Activated CD4-positive, alpha-beta T cell treated with anti-CD3 and anti-CD28 coated beads for 48 hours (primary cell): Measurements from ENCODE around the gene MCM8.

Experiments used
- DNase-seq: peaks from one replicate; pipeline ENCODE4 v3.0.0-alpha.2; 2020

The MCM8 gene

DNA sequence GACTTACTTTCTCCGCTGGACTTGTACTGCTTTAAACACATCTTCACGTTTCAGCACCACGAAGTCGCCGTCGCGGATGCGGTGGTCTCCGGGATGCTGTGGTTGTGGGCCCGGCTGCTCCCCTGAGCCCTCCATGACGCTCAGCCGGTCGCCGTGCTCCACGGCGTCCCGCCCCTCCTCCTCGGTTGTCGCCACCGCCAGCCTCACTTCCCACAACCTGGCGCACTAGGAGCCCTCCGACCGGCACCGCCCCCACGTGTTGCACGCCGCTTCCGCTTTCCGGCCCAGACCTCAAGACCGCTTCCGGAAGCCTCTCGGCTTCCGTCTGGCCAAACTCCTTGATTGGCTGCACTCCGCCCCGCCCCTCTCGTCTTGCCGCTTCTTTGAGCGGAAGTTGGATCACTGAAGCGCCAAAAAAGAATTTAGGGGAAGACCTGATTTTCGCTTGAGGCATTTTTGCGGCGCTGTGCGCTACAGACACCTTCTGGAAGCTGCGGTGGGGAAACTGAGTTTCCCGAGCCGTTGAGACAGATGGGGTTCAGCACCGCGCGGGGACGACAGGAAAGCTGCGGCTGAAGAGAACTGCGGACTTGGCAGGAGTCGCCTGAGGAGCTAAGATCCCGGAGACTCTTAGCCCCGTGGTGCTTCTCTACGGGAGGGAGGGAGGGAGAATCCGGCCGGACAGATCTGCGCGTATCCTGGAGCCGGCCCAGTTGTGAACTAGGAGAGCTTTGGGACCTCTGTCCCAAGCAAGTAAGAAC lies at the start of gene MCM8, which contains the start of gene TRMT6:
MCM8 (plus strand) TSS at position 382 of the 761 bp plus-strand sequence. CDS start 1,364 bp downstream, outside the sequence.
TRMT6 (minus strand) TSS at position 263 of the 761 bp plus-strand sequence; CDS start at position 135, 128 bp downstream.
- peak; percentile 98 for DNase-seq

DNA sequence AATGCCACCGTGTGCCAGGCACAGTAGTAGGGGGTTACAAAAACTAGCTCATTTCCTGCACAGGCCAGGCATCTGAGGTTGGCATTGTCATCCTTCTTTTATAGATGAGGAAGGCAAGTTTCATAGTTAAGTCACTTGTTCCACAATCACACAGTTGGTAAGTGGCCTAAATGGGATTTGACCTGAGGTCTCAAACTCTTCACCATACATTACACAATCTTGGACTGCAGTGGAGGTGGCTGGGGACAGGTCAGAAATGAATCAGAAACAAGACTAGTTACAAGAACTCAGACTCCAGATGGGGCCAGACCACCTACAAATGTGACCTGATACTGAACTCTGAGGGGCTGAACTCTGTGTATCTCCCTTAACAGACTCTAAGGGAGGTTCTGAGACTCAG lies 49.5 kb upstream of the MCM8 start:
- DNase-seq = no peak

DNA sequence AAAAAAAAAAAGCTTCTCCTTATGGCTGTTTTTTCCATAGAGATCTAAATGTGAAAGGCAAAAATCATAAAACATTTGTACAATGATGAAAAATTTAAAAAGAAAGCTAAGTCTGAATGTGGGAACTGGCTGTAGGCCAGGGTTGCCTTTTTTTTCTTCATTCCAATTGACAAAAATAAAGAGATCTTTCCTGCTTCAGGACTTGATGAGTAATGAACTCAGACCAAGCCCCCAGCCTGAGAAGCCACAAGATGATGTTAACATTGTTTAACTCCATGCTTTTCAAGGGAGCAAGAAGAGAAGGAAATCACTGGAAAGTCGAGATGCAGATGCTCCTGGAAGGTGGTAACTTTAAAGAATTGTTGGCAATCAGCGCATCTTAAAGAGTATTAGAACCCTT lies 41.5 kb upstream of the MCM8 start:
- no peak for DNase-seq

DNA sequence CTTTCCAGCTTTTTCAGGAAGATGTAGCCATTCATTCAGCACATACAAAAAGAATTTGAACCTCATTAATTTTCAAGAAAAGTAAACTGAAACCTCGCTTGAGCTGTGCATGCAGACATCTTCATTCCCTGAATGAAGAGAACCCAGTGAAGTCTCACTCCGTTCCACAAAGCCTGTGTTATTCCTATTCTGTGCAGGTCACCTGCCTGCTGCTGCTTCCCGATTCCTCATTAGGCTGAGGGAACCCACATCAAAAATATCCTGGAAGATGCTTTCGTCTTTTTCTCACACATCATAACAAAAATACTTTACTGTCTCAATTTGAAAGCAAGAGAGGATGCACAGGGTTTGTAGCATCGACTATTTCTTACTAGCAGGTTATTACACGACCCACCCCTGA lies 40.3 kb upstream of the MCM8 start:
- DNase-seq = no peak

DNA sequence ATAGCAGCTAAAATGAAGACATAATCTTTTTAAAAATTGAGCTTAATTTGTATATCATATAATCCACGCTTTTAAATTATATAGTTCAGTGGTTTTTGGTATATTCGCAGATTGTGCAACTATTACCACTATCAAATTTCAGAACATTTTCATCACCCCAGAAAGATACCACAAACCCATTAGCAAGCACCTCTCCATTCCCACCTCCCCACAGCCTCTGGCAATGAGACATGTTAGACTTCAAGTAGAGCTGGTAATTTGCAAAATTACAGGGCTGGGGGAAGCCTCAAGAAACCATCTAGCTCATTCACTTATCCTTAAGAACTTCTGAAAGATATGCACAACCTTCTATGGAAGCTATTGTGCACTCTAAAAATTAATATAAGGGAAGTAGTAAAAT lies 37.3 kb upstream of the MCM8 start:
- no peak for DNase-seq

DNA sequence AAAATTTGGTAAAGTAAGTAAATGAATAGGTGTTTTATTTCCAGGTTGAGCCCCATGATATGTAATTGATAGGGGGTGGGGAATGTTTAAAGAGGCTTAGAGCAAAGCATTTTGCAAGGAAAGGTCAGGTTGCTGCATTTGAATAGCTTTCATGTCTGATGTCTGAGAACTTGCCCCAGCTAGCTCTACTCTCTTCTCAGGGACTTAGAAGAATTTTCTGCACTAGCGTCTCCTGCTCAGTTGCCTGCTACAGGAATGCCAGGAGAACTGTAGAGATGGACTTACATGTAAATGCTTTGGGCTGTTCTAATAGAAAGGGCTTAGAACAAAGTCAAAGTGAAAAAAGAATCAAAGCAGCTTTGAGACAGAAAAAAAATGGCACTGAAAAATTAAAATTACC lies 35.6 kb upstream of the MCM8 start:
- no peak for DNase-seq

DNA sequence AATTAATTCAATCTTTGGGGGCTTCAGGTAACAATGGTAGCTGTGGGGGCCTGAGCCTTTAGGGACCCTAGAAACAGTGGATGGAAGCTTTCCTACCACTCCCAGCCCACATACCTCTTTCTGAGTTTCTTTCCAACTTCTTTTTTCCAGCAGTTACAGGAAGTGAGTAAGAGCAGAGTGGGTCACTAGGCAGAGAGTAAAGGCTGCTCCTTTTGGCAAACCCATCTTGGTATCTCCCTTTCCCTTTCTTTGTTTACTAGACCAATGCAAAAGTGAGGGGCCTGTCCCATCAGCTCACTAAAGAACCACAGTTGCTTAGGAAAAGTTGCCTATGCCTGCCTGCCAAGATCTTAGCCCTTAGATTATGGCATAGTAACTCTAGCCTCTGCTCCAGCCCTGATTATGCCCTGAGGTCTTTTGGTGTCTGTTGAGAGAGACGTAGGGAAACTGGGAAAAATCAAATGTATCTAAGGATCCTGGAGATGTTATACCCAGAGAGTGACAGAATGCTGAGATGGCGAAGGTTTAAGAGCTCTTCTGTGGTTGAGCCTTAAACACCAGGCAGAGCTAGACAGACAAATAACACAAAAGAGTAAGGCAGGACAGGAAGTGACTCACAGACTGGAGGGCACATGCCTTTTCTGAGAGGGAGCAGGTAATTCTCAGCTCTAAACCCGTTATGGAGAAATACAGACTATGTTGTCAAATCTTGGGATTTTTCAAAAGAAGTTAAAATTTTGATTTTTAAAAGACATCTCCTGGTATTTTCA lies 31.4 kb upstream of the MCM8 start:
- peak; percentile 17 for DNase-seq

DNA sequence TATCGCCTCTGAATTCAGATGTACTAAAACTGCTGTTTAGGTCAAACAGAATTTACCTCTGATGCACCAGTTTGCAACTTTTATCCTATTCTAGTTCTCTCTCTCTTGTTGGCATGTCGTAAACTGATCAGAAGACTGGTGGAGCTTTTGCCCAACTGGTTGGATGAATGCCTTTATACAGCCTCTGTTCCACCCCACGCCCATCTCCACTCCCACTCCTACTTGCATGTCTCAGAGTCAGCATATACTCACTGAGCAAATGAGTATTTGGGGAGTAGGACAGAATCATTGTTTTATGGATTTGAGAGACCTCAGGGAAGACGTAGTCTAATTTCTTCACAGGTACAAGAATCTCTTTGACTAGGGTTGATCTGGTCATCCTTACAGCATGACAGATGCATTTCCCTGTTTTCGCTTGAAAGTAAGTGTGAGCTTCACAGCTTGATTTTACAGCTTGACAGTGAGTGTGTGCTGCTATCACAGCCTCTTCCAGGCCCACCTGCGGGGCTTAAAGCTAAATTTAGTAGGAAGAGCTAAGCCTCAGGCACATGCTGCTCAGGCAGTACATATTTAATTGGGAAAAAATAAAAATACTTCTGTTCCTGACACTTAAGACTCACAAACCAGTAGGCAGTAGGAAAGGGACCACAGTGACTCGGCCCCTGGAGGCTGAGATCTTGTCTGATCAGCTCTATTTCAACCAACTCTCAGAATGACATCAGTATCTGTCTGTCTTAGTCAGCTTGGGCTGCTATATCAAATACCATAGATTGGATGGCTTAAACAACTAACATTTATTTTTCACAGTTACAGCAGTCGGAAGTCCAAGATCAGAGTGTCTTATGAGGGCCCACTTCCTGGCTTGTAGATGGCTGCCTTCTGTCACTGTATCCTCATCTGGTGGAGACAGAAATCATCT lies 30.6 kb upstream of the MCM8 start:
- DNase-seq = peak; percentile 57

DNA sequence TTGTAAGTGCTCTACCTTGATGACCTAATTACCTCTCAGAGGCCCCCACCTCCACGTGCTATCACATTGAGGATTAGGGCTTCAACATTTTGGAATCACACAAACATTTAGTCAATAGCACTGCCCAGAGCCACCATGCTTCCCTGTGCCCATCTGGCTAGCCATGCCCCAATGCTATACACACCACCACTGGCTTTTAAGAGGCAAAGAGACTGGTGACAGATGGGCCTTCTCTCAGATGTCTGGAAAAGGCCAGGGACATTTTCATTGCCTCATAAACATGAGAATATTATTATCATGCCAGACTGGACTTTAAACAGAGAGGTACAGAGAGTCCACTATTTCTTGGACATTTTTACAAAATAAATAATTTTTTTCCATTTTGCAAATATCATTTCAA lies 29.9 kb upstream of the MCM8 start:
- DNase-seq = no peak

DNA sequence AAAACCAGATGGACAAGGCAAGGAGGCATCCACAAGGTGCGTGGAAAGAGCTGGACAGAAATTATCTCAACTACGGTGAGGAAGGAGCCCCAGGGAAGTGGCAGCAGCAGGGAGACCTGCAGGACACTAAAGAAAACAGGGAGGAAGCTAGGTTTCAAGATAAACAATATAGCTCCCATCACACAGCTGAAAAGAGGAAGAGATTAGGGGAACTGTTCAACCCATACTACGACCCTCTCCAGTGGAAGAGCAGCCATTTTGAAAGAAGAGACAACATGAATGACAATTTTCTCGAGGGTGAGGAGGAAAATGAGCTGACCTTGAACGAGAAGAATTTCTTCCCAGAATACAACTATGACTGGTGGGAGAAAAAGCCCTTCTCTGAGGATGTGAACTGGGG lies 27.0 kb upstream of the MCM8 start:
- DNase-seq = no peak

DNA sequence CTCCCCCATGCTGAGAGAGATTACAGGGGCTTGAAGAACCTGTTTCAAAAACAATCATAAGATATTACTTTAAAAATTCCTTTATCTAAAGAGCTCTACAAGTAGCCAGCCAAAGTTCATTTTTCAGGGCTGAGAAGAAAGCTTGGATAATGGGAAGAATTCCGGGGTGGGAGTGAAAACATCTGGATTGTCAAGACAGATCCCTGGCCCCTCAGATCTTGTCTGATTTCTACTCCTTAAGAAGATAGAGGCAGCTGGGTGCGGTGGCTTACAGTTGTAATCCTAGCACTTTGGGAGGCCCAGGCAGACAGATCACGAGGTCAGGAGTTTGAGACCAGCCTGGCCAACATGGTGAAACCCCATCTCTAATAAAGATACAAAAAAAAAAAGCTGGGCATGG lies 24.9 kb upstream of the MCM8 start:
- DNase-seq = no peak

DNA sequence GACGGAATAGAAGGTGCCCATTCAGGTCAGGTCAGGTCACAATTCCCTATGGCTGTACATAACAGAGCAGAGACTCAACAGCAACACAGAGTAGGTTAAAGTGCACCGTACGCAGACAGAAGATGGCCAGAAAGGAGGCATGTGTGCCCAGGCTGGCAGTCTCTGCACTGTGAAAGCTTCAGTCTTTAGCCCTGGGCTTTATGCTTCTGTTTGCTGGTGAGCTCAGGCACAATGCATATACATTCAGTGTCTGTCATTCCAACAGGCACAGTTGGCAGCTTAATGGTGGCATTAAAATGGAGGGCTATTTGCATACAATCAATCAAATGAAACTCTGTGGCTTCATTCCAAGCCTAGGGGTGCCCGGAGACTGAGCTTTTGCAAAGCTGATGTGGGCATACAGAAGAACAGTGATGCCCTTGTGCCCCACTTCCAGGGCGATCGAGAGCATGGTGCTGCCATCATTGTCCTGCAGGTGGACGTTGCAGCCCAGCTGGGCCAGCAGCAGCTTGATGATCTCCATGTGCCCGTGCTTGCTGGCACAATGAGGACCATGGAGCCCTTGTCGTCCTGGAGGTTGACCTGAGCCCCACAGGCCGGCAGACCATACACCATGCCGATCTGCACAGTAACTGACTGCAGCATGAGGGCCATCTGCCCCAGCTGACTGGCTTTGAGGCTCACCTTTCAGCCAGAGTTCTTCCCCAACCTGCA lies 22.5 kb upstream of the MCM8 start:
- no peak for DNase-seq

DNA sequence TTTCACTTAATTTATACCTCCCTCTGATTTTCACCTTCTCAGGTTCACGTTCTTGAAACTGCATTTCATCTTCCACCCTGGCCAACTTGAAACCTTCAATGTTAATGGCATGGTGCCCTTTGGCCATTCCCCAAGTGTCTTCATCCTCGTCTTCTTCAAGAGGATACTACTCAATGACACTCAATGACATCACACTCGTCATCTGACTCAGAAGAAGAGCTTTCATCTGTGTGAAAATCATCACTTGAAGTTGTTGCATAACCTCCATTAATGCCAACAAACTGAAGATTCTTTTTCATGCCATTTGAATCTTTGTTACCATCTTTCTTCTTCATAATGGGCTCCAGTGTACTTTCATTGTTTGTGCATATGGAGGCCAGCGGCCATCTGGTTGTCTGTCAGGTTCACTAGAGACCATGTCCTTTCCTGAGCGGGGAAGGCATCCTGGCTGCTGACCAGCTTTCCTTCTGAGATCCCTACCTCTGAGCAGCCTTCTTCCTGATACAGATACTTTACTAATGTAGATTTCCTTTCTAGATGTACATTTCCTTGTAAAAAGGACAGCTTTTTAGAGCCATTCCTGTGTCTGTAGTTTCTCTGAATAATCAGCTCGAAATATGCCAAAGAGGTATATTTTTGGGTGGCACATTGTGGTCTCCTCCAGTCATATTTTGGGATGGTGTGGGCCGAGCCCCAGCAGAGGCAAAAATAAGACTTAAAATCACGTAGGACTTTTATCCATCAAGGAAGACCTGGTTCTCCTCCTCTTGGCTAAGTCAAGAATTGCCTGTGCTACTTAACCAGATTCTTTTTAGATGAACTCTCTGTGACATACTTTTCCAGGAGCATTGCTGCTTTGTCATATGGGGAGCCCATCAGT lies 21.4 kb upstream of the MCM8 start:
- no peak for DNase-seq

DNA sequence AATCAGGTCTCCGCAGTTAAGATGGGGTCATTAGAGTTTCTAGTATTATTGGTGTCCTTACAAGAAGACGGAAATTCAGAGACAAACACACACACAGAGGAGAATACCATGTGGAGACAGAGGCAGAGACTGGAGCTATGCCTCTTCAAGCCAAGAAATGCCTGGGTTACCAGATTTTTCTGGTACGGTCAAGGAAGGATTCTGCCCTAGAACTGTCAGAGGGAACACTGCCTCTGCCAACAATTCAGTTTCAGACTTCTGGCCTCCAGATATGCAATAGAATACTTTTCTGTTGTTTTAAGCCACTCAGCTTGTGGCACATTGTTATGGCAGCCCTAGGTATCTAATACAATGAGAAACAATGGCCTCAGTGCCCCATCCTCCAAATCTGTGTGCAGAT lies 19.0 kb upstream of the MCM8 start:
- DNase-seq = no peak

DNA sequence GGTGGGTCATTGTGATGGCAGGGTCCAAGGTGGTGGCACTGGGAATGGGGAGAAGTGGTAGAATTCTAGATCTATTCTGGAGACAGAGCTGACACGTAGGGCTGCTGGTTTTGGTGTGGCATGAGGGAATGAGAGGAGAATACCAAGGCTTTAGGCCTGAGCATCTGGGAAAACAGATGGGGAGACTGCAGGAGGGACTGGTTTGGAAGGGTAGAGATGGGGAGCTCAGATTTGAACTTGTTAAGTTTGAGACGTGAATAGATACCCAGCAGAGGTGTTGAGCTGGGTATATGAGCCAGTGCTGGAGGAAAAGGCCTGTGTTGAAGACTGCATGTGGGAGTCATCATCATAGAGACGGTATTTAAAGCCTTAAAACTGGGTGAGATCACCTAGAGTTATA lies 17.7 kb upstream of the MCM8 start:
- no peak for DNase-seq

DNA sequence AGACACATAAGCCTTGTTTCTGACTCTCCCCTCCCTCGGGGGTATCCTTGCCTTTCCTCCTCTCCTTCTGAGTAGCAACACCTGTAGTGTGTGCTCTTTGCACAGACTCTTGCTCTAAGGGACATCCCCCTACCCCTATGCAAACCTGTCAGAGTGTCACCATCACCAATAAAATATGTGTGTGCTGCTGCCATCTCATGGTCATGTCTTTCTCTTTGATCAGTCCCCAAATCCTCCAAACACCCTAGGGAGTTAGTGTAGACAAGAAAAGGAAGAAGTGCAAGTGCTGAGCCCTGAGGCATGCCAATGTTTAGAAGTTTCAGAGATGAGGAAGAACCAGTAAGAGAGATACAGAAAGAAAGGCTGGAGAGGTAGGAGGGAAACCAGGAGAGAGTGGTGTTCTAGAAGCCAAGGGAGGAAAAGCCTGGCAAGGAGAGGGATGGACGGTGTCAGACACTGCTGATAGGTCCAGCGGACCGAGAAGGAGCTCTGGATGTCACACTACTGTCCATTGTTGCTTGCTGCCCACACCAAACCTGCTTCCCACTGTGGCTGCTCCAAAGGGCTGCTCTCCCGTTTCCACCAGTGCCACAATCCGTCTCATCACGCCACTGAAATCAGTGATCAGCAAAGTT lies 16.5 kb upstream of the MCM8 start:
- DNase-seq = no peak

DNA sequence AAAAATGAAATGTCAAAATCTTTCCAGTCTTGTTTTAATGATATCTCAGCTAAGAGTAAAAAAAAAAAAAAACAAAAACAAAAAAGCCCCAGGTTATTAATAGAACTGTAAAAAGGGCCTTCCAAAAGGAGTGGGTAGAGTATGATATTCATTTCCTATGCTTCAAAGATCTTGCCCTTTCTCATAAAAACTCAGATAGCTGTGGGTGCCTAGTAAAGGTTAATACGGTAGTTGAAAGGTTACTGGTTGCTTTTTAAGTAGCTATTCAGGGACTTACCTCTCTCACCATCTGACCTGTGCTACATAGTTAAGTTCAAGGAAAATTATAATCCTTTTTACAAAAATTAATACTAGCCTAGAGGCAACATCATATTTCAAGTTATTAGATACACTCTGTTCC lies 15.1 kb upstream of the MCM8 start:
- DNase-seq = no peak

DNA sequence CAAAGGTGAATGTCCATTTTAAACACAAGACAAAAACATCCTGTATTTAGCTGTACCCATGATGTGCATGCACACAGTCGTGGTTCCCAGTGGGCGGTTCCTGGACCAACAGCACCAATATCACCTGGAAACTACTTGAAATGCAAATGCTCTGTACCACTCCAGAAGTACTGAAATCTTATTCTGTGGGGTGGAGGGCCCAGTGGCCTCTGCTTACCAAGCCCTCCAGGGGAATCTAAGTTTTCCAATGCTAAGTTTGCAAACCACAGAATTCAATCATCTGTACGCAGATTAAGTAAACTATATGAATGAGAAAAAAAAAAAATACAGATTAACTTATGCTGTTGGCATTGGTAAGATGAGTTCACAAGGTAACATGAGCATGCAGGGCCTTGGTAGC lies 14.2 kb upstream of the MCM8 start:
- no peak for DNase-seq

DNA sequence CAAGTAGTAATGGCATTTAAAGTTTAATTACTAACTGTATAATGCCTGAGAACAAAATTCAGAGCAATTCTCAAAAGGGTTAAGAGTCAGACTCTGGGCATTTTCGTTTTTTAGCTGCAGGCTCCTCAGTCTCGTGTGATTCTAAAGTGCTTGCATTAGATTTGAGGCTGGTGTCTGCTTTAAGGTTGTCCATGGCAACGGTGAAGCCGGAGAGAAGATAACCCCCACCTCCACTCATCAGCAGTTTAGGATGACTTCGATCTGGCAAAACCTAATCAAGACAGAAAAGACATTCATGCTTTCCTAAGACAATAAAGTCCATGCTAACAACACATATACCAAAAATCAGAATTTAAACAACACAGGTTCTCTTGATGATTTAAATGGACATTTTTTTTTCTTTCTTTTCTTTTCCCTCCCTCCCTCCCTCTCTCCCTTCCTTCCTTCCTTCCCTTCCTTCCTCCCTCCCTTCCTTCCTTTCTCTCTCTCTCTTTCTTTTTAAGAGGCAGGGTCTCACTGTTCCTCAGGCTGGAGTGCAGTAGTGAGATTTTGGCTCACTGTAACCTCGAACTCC lies 11.9 kb upstream of the MCM8 start:
- no peak for DNase-seq

DNA sequence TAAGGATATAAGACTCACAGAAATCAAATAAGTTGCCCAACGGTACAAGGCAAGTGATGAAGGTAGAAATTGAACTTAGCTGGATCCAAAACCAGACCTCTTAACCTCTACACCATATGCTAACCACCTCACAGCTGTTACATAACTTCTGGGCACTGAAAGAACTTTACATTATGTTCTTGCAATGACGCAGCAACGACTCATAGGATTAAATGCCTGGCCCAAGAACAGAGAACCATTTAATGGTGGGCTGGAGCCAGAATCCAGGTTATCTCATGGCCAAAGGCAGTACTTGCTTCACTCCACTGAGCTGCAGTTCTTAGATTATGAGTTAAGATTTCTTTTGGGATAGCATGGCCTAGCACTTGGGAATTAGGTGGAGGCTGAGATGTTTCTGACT lies 4.5 kb upstream of the MCM8 start:
- DNase-seq = peak; percentile 29

DNA sequence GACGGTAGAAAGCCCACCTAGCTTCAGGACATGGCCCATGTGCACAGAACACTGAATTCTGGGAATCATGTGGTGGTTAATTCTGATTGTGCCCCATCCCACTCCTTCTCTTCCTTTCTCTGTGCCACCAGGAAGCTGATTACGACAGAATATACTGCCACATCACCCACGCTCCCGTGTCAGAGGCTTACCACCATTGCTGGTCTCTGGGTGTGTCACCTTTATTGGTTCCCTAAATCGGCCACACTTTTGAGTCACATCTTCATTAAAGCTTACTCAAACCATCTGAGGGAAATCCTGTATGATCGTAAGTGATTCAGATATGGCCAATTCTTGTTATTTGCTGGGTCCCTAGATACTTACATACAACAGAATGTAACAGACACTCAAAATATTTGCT lies 3.2 kb upstream of the MCM8 start:
- DNase-seq = peak; percentile 69
